Activated naive CD8-positive, alpha-beta T cell treated with anti-CD3 and anti-CD28 coated beads, Interleukin-2, amount 50 U/mL, for 16 hours (primary cell): ENCODE data around the gene SYNRG.
A peak's percentile ranks its signal among the peaks of the same experiment; 100 is the strongest.
"Not testable (repeated sequence)": the region's sequence is repeated elsewhere in the genome, so short reads cannot be mapped to it uniquely, and the experiment has no call there.

Experiments
- DNase-seq: peaks from one replicate; pipeline ENCODE4 v3.0.0-alpha.2; 2020; ENCODE audit warnings: low read depth, low spot score

SYNRG gene

DNA sequence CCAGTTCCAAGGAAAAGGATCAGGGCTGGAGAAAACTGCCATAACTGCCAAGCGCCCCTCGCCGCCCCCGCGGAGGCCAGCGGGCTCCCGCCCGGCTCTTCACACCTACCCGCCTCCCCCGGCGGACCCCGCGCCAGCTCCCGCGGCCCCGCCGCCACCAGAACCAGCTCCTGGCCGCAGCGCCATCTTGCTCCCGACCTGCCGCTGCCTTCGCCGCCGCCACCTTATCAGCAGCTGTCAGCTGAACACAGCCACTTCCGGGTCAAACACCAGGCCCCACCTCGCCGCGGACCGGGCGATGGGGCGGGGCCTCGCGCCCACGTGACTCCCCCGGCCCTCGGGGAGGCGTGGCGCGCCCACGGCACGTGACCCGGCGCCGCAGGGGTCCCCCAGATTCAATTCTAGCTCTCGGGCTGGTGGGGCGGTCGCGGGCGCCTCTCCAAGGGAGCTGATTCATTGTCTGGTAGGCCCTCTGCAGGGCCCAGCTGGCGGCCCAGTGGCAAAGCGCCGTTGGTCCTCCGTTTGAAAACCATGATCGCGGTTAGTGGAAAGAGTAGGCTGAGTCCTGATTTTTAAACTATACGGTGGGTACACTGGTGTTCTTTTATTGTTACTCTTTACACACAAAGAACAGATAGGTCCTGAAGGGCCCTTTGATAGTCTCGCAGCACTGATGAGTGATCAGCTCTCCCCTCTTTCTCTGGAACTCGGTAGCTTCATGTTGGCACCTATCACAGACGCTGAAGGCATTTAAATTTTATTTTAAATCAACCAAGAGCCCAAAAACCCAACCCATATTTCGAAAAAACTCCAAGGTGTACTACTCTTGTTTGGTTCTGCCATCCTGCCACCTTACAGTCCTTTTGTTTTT lies at the start of gene SYNRG:
Gene SYNRG, minus strand, starts transcription at position 249 of the 871 bp plus-strand sequence. Its CDS starts 63 bp downstream, at position 186.
- DNase-seq: peak; percentile 91

DNA sequence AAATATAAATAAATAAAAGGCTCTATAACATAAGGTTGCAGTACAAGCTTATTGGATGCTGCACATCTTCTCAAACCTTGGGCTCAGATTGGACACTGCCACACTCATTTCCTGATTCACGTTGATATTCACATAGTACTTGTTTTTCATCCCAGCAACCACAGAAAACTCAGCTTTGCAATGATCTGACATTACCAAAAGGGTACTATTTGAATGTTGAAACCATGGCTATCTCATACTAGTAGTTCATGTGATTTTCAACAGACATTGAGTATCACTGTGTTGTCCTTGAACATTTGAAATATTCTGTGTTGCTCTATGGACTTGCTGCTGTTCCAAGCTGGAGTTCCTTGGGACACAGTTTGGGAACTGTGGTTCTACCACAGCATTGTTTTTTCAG lies 48.0 kb upstream of the SYNRG start:
- no peak for DNase-seq

- DNase-seq: no peak
These were observed 42.6 kb upstream of the SYNRG start for GRCh38 chr17:37651849-37652248.

DNA sequence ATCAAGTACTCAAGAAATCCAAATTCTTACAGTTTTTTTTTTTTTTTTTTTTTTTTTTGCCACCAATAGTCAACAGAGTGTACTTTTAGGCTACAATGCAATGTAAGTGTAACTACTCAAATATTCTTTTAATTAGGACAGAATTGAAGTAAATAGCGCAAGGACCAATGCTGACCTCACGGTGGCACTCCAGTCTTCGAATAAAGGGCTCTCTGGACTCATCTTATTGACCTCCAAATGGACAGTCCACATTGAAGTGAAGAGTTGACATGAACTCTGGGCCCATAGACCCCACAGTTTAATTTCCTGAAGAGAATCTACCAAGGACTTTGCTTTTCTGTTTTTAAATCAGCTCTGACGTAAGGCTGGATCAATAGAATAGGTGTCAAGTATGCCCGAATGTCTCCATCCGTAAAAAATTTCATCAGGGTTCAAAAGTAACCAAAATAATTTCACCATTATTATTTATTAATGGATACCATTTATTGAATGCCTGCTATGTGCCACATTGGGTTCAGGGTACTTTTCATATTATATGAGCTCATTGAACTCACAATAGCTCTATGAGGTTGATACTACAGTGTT lies 41.3 kb upstream of the SYNRG start:
- DNase-seq: no peak

- no peak for DNase-seq
These were observed 39.3 kb upstream of the SYNRG start for GRCh38 chr17:37648555-37648954.

GRCh38 chr17:37647856-37648255 lies 38.6 kb upstream of the SYNRG start:
- no peak for DNase-seq

DNA sequence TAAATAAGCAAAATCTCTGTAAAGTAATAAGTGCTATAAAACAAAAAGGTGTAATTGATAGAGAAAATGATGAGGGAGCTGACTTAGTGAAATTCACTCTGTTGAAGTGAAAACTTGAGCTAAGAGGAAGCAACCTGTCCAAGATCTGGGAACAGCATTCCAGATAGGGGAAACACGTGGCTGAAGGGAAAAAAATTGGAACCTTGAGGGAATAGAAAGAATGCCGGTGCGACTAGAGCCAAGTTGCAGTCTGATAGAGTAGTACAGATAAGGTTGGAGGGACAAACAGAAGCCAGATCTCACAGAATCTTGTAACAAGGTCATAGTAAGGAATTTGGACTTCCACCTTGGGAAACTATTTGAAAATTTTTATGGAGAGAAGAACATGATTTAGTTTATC lies 34.7 kb upstream of the SYNRG start:
- DNase-seq: no peak

- DNase-seq: peak; percentile 76
These were observed 34.0 kb upstream of the SYNRG start, which contains the start of gene DDX52 for GRCh38 chr17:37643118-37643766. TSS of gene DDX52 (minus strand) at chr17:37643446. CDS start at chr17:37643420, 26 bp downstream.

DNA sequence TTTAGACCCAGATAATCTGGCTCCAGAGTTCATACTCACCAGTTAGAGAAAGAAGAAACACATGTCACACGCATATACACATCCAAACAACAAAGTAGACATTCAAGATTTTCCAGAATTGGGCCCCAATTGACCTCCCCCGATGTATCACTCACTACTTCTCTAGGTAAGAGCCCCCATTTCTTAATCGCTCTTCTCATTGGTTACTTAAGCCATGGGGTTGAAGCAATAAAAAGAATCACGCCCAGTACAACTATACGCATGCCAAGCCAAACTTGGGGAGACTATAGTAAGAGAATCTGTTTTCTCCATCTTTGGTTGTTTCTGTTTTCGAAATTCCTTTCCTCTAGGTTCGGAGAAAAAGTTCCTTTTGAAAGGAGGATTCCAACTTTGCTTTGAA lies 33.5 kb upstream of the SYNRG start:
- DNase-seq: no peak

- no peak for DNase-seq
These were observed 30.8 kb upstream of the SYNRG start for GRCh38 chr17:37640015-37640414.

DNA sequence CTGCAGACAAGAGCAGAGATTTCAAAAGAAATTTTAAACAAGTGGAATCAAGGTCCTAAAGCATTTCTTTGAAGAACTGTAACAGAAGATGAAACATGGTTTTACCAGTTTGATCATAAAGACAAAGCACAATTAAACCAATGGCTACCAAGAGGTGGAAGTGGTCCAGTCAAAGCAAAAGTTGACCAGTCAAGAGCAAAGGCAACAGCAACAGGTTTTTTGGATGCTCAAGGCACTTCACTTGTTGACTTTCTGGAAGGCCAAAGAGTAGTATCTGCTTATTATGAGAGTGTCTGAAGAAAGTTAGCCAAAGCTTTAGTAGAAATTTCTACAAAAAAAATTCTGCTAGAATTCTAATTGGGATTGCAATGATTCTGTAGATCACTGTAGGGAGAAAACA lies 28.7 kb upstream of the SYNRG start:
- no peak for DNase-seq

DNA sequence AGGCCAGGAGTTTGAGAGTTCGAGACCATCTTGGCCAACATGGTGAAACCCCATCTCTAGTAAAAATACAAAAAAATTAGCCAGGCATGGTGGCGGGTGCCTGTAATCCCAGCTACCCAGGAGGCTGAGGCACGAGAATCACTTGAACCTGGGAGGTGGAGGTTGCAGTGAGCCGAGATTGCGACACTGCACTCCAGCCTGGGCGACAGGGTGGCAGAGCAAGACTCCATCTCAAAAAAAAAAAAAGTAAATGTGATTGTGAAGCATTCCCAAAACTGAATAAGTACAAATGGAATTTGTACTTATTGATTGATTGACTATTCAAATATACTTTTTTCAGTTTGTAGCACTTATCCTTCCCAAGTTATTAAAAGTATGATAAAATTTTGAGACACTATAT lies 7.2 kb upstream of the SYNRG start:
- DNase-seq: not testable (repeated sequence)

DNA sequence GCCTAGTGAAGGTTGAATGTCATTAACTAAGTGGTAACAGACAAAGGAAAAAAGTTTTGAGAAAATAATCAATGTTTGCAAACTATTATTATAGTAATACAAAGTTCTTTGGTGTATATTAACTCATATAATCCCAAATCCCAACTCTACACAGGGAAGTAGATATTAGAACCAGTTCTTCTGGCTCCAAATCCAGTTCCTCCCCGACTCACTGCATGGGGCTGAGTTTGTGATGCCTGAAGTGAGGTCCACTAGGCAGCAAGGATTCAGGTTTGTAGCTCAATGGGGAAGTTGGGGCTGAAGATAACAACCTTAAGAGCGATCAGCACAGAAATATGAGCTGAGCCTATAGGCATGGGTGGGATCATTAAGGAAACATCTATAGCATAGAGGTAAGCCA lies 5.6 kb upstream of the SYNRG start:
- no peak for DNase-seq

- no peak for DNase-seq
These were observed 5.2 kb upstream of the SYNRG start for GRCh38 chr17:37614391-37614790.

DNA sequence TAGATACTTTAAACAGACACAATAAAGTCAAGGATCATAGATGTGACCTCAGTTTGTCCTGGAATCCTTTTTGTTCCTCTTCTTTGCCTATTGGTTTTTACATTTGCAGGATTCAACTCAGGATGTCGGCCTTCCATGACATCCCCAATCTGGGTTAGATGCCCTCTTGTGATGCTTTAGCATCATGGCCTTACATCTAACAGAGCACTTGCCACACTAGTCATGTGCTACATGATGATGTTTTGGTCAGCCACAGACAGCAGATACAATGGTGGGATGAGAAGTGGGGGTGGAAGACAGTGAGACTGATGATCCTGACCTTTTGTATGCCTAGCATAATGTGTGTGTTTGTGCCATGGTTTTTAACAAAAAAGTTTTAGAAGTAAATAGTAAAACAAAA lies 1.8 kb upstream of the SYNRG start:
- DNase-seq: no peak

GRCh38 chr17:37610041-37610420 lies 813 bp upstream of the SYNRG start:
- DNase-seq: not testable (repeated sequence)

GRCh38 chr17:37608351-37609169 lies 658 bp downstream of the SYNRG start:
- no peak for DNase-seq

- DNase-seq: no peak
These were observed 1.4 kb downstream of the SYNRG start for GRCh38 chr17:37607637-37608331.

DNA sequence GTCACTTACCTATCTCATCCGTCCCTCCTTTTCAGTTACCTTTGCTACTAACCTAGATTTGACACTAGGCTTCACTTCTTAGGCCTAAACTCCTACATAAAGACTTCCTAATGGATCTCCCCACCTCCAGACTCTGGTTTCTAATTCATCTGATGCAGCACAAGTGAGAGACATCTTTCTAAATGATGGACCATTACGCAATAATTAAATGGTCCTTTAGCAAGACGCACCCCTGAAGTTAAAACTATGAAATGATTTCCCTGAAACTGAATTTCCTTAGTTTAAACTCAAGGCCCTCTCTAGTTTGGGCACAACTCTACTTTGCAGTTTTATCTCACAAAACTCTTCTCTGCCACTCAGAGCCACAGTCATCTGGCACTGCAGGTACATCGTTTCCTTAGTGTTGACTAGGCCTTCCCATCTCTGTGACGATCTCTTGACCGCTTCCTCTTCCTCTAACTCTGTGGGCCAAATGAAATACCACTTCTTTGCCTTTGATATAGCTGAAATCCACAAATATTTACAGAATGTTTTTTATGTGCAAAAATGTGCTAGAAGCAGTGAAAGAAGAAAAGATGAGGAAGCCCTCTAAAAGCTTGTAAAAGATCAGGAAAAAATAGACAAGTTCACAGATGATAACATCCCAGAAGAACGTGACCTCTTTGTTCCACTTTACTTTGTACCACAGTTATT lies 3.3 kb downstream of the SYNRG start:
- no peak for DNase-seq

DNA sequence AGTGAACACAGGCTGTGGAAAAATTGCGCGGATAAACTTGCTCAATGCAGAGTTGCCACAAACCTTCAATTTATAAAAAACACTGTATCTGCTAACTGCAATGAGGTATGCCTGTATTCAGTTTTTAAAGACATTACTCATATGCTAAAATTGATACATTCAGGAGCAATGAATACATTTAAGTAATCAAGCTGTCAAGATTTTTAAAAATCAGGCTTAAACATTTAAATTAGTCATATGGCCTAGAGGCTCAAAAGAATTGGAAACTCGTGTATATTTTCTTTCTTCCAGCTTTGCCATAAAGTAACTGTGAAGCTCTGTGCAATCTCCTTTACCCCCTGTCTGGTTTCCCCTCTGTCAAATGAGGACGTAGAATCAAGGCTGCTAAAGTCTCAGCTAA lies 4.1 kb downstream of the SYNRG start:
- no peak for DNase-seq

- no peak for DNase-seq
These were observed 4.7 kb downstream of the SYNRG start for GRCh38 chr17:37604556-37604955.
